Measurements from ENCODE around the gene TRABD2B.

The TRABD2B gene

DNA sequence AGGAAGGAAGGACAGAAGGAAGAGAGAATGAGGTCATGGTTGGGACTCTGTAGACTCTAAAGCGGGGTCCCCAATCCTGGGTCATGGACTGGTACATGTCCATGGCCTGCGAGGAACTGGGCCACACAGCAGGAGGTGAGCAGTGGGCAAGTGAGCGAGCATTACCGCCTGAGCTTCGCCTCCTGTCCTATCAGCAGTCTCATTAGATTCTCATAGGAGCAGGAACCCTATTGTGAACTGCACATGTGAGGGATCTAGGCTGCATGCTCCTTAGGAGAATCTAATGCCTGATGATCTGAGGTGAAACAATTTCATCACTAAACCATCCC lies 128.9 kb downstream of the TRABD2B start:
- DNase-seq (ENCODE audit: low spot score) = no peak
- TF ChIP-seq, protein P1, sequence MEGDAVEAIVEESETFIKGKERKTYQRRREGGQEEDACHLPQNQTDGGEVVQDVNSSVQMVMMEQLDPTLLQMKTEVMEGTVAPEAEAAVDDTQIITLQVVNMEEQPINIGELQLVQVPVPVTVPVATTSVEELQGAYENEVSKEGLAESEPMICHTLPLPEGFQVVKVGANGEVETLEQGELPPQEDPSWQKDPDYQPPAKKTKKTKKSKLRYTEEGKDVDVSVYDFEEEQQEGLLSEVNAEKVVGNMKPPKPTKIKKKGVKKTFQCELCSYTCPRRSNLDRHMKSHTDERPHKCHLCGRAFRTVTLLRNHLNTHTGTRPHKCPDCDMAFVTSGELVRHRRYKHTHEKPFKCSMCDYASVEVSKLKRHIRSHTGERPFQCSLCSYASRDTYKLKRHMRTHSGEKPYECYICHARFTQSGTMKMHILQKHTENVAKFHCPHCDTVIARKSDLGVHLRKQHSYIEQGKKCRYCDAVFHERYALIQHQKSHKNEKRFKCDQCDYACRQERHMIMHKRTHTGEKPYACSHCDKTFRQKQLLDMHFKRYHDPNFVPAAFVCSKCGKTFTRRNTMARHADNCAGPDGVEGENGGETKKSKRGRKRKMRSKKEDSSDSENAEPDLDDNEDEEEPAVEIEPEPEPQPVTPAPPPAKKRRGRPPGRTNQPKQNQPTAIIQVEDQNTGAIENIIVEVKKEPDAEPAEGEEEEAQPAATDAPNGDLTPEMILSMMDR (IDR thresholded peaks at IDR 0.05; ENCODE audit: extremely low read depth, missing control alignments) = no peak

DNA sequence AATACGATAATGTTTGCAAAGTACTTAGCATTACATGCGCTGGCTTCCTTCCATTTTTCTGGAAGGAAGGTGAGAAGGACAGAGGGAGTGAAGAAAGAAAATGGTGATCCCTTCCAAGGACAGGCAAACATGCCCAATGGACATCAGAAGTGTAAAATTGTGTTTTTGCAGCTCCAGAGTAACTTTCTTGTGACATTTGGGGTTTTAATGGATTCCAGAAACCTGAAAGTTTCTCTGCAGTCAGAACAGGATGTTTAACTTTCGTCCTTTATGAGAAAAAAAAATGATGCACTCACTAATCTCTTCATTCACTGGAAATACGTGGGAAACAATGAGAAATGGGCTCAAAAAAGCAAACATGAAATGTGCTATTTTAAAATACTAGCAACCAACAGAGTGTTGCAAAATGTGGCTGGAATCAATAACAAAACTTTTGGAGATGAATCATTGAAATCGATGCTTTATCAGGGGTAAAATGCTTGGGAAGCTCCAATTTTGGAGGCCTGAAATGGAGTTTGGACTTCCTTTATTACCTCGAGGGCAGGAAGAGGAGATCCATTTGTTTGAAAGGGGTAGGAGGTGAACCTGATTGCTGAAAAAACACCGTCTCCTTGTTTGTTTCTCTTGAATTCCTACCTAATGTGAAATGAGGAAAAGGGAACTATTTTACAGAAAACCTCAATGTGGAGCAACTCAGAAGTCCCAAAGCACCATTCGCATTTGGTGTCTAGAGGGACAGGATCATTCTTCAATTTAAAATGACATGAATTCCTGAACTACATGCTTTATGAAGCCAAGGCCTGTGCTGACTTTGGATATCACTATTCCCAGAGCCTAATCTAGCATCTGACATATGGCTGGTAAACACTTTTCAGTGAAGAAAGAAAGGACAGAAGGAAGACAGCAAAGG lies 129.5 kb downstream of the TRABD2B start:
- DNase-seq (ENCODE audit: low spot score) = no peak
- TF ChIP-seq, protein P1 (IDR thresholded peaks at IDR 0.05; ENCODE audit: extremely low read depth, missing control alignments) = no peak

DNA sequence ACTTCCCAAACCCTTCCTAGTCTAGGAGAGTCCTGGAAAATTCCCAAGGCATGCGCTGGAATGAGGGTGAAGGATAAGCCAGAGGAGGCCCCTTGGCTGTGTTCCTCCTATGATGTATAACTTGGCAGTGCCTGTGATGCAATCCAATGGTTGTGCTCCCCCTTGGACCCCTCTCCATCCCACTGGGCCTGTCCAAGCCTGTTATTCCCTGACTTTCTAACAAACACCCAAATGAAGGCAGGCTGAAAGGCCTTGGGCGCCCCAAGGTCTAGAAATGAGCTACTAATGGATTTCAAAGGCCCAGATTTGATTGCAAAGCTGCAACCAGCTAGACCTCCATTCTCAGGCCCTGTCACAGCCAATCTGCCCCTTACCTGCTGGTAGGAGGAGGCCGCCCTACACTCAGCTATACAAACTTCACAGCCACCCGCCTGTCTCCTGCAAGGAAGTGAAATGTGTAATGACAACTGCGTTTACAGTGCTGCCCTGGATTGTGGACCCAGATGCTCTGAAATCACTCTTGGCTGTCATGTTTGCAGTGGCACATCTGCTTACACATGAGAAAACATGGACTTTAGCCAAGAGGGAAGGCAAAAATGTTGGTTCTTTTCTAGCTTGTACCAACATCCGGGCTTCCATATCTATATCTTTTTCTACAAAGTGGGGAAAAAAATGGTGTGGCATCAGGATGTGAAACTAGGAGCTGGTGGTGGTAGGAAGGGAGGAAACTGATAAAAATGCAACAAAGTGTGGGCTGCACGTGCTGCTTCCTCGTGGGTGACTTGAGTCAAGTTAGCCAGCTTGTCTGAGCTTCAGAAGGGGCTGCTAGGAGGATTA lies 130.4 kb downstream of the TRABD2B start:
- DNase-seq (ENCODE audit: low spot score) = no peak

DNA sequence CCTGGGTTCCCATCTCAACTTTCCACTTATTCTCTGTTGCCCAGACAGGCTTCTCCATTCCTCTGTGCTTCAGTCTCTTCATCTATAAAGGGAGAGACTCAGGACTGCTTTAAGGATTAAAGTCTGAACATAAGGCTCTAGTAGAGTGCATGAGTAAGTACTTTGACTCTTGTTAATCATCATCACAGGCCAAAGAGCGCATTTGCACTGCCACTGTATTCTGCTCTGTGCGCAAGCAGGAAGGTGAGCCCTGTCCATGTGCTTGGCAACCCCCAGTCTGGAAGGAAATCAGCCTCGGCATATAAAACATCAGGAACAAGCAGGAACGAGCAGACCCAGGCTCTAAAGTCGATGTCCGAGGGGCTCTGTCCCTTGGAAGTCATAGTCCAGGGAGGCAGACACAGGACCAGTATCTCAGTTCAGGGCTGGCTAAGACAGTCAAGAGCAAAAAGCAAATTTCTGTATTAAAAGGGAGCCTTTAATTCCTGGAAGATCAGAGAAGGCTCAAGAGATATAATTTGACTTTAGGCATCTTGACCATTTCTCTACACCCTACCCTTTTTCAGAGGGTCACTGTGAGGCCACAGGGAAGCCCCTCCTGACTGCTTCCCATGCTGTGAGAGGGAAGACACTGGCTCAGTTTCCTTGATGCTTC lies 131.2 kb downstream of the TRABD2B start:
- DNase-seq (ENCODE audit: low spot score) = no peak
- TF ChIP-seq, protein P1 (IDR thresholded peaks at IDR 0.05; ENCODE audit: extremely low read depth, missing control alignments) = no peak

More for the DNA sequence above, 130.4 kb downstream of the TRABD2B start:
- TF ChIP-seq, protein P1 (IDR thresholded peaks at IDR 0.05; ENCODE audit: extremely low read depth, missing control alignments) = no peak

DNA sequence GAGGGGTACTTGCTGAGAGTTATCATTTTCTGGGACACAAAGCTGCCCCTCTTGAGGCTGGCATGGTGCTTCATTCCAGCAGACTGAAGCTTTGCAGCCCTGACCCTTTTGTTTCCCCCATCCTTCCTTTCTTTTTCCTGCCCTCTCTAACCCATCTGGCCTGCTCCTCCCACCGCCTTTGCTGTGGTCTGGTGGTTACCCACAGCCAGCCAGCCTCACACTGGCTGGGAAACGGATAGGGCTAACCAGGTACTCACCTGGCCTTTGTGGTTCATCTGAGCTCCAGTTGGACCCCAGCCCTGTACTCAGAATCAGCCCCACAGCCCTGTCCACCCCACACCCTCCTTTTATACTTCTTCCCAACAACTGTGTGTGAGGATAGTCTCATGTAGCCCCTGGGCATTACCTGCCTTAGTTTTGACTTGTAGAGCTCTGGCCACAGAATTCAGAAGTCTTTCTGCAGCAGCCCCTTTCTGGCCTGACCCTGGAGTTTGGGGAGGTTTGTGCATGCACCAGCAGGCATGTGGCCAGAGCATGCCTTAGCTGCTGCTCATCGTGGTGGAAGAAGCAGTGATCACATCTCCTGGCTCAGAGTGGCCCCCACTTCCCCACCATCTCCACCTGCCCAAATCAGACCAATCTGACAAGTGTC lies 138.0 kb downstream of the TRABD2B start:
- TF ChIP-seq, protein P1 (IDR thresholded peaks at IDR 0.05; ENCODE audit: extremely low read depth, missing control alignments) = no peak

DNA sequence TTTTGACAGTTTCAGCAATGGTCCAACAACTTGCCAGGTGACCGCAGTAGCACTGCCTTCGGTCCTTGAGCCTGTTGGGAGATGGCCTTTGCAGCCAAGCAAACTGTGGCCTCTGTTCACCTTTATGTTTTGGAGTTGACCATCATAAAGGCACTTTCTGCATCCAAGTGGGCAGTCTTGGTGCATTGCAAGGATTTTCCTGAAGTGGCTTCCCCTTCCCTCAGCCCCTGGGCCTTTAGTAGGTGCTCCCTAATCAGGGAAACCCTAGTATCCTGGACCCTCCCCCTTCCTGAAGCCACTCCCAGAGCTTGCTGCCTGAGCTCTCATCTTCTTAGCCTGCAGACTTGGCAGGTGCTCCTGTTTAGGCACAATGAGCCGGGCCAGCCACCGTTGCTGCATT lies 140.2 kb downstream of the TRABD2B start:
- TF ChIP-seq, protein P1 (IDR thresholded peaks at IDR 0.05; ENCODE audit: extremely low read depth, missing control alignments) = no peak

More for the DNA sequence above, 138.0 kb downstream of the TRABD2B start:
- no peak for DNase-seq (ENCODE audit: low spot score)

More for the DNA sequence above, 140.2 kb downstream of the TRABD2B start:
- no peak for DNase-seq (ENCODE audit: low spot score)

All from GM20000 (cell line).